Heart left ventricle (tissue), 16 donors: ENCODE data around the gene HHAT. TPM values are rescaled to one million over a fixed set of nuclear protein-coding genes. Genes with fewer than 3 reads are reported as not detected.

Source experiments
- ATAC-seq, 4 donors: fragments of 200-7000 bp; cut with Tn5 transposase; one replicate each; pipeline ENCODE4 v1.9.1; 2020 to 2022; ENCODE audit warnings: moderate library complexity in 4 of 4, mild to moderate bottlenecking in 3 of 4, moderate number of reproducible peaks in 1 of 4
- DNase-seq, 5 donors: peaks; one replicate each; pipeline ENCODE4 v3.0.0-alpha.2; 2020
- H3K27ac ChIP-seq, 12 donors: fragments of 200-600 bp; sonication (generic) in 4 of 12; one replicate each; pipeline versions ENCODE4 v1.5.0 to v1.8.0; 2016 to 2022; ENCODE audit warnings: mild to moderate bottlenecking in 2 of 12
- H3K27me3 ChIP-seq, 9 donors: fragments of 200-600 bp; sonication (generic) in 2 of 9; one replicate each; pipeline versions ENCODE4 v1.5.1 to v1.8.0; 2016 to 2022; ENCODE audit warnings: mild to moderate bottlenecking in 3 of 9
- H3K36me3 ChIP-seq, 9 donors: fragments of 200-600 bp; sonication (generic) in 2 of 9; one replicate each; pipeline versions ENCODE4 v1.5.0 to v1.8.0; 2018 to 2022; ENCODE audit warnings: mild to moderate bottlenecking in 2 of 9
- H3K4me1 ChIP-seq, 12 donors: fragments of 200-600 bp; sonication (generic) in 4 of 12; one replicate each; pipeline versions ENCODE4 v1.5.0 to v1.8.0; 2016 to 2022; ENCODE audit warnings: mild to moderate bottlenecking in 3 of 12
- H3K4me3 ChIP-seq, 12 donors: fragments of 200-600 bp; sonication (generic) in 4 of 12; one replicate each; pipeline versions ENCODE4 v1.5.0 to v1.8.0; 2017 to 2022; ENCODE audit warnings: mild to moderate bottlenecking in 9 of 12, moderate library complexity in 4 of 12
- H3K9me3 ChIP-seq, 12 donors: fragments of 200-600 bp; sonication (generic) in 4 of 12; one replicate each; pipeline versions ENCODE4 v1.5.0 to v1.8.0; 2016 to 2022; ENCODE audit warnings: mild to moderate bottlenecking in 1 of 12
- CTCF ChIP-seq, 12 donors: fragments of 200-600 bp; sonication (generic) in 4 of 12; IDR thresholded peaks; one replicate each; pipeline versions ENCODE4 v1.5.0 to v1.8.0; 2018 to 2022; ENCODE audit warnings: antibody characterized with exemption in 12 of 12, mild to moderate bottlenecking in 5 of 12
- POLR2A ChIP-seq, 2 donors: fragments of 450-650 bp; IDR thresholded peaks; one replicate each; pipeline ENCODE4 v1.6.1; 2017; ENCODE audit warnings: antibody characterized with exemption in 2 of 2, mild to moderate bottlenecking in 2 of 2, moderate library complexity in 2 of 2
- WGBS, 4 donors: extraction: QIAGEN DNeasy Blood & Tissue Kit in 2 of 4; methylation state at CpG; one replicate each; pipeline versions ENCODE4 v1.1.5 to v1.1.7; 2013 to 2018; 5-methylcytosine and 5-hydroxymethylcytosine counted together
- intact Hi-C, 10 donors: fragments of 100-400 bp; cut with DNase I; formaldehyde crosslinking; loops; one replicate each; pipeline versions ENCODE4 v1.11.1 to v1.14.2; 2022
- polyA plus RNA-seq, 2 donors: library from polyadenylated mRNA; stranded (reverse); fragments of 200-250 nt; gene quantifications; one replicate each; pipeline ENCODE4 v1.2.3, GENCODE V29; 2013
- total RNA-seq, 9 donors: library from RNA; depleted of rRNA in 2 of 9; stranded (reverse); fragments of >200 nt in 2 of 9; fragmentation: NEBNext Ultra II Directional in 3 of 9; extraction: Animal tissue kit (Norgen Biotek cat#: 25700) in 3 of 9; gene quantifications; one replicate each; pipeline versions ENCODE4 v1.1.0 to v1.2.4, GENCODE V29; 2016 to 2023
- donor health status: ischemic (EF 13 %, LVEDD 7.1; RV severe dilation, severe dysfunction).
- donor health status: healthy with polysubstance abuse.
- donor health status: DM: no; HTN: yes; CAD: no.
- donor health status: DM: no; HTN: no; CAD: no.
- donor health status: ischemic (EF 25% LVEDD 6.9; RV normal size, moderate dysfunction).
- donor health status: ischemic (EF 25% LVEDD 5.7; RV mildly dilated, moderate dysfunction).
- donor health status: healthy.
- donor health status: DM: yes; HTN: yes; CAD: no.
- donor health status: ischemic (EF 35%, LVEDD 5.7; RV mildly dilated, moderate dysfunction).
- donor health status: nonischemic (EF 11% LVEDD 7.7; RV severe dilation, severe dysfunction).
- donor health status: DM: yes; HTN: yes; CAD: no.
- donor health status: PGD.
- donor health status: ischemic (EF 29% LVEDD 5.4; RV normal size, mild dysfunction).
- donor health status: nonischemic (EF 23%, LVEDD 6.1; RV moderate dilation, normal function).

Gene HHAT
- total and polyA plus RNA-seq, 11 donors: 0.98 to 4.7 (median 2.8) TPM

- intact Hi-C loops: no loop called here
- TF ChIP-seq CTCF (IDR thresholded peaks at IDR 0.05) (no peak), POLR2A (IDR thresholded peaks at IDR 0.05) (no peak)
- ATAC-seq: no peak
- peaks cover 0 to 9% (median 0%) of the 10 kb centered on the region in 12 donors for H3K9me3 ChIP-seq
- no peak overlapping the region for H3K27ac ChIP-seq
- H3K4me1 ChIP-seq: no peaks in the 10 kb centered on the region
- no peaks in the 10 kb centered on the region for H3K27me3 ChIP-seq
- DNase-seq: no peak
- WGBS, 4 donors: 40 to 46% (median 43%) methylated on average over 2 of the region's 2 CpGs
- no peak overlapping the region for H3K4me3 ChIP-seq
- H3K36me3 ChIP-seq: no peaks in the 10 kb centered on the region
Measured at GRCh38 chr1:210605099-210605498, 276.4 kb downstream of the HHAT start.

GRCh38 chr1:210607361-210607760 lies 278.7 kb downstream of the HHAT start:
- DNase-seq (no peak), ATAC-seq (no peak)
- Histone ChIP-seq H3K9me3 (peaks cover 0 to 21% (median 0%) of the 10 kb centered on the region in 12 donors), H3K4me1 (no peaks in the 10 kb centered on the region), H3K27ac (no peak overlapping the region), H3K36me3 (no peaks in the 10 kb centered on the region), H3K27me3 (no peaks in the 10 kb centered on the region), H3K4me3 (no peak overlapping the region)
- intact Hi-C loops: no loop called here
- WGBS, 4 donors: 63 to 78% (median 70%) methylated on average over 3 of the region's 3 CpGs
- no peak for TF ChIP-seq POLR2A (IDR thresholded peaks at IDR 0.05)
- TF ChIP-seq CTCF (IDR thresholded peaks at IDR 0.05): no peak

- 71 to 76% (median 75%) methylated on average over 5 of the region's 5 CpGs for WGBS, 4 donors
- no peaks in the 10 kb centered on the region for H3K27me3 ChIP-seq
- intact Hi-C loops: no loop called here
Measured at GRCh38 chr1:210608767-210609166, 280.1 kb downstream of the HHAT start.

GRCh38 chr1:210616356-210616755 lies 287.7 kb downstream of the HHAT start:
- no peak overlapping the region for H3K27ac ChIP-seq
- no peaks in the 10 kb centered on the region for H3K4me1 ChIP-seq
- no peaks in the 10 kb centered on the region for H3K36me3 ChIP-seq
- H3K4me3 ChIP-seq: no peak overlapping the region
- ATAC-seq: no peak
- TF ChIP-seq CTCF (IDR thresholded peaks at IDR 0.05) (no peak), POLR2A (IDR thresholded peaks at IDR 0.05) (no peak)
- WGBS, 4 donors: 95 to 96% (median 95%) methylated on average over 4 of the region's 4 CpGs
- intact Hi-C loops: no loop called here
- no peak for DNase-seq
- no peaks in the 10 kb centered on the region for H3K27me3 ChIP-seq
- H3K9me3 ChIP-seq: peaks cover 0 to 1% (median 0%) of the 10 kb centered on the region in 12 donors

More at GRCh38 chr1:210608767-210609166, 280.1 kb downstream of the HHAT start:
- TF ChIP-seq POLR2A (IDR thresholded peaks at IDR 0.05) (no peak), CTCF (IDR thresholded peaks at IDR 0.05) (no peak)
- ATAC-seq: no peak
- H3K4me1 ChIP-seq: no peaks in the 10 kb centered on the region
- H3K9me3 ChIP-seq: peaks cover 0 to 21% (median 0%) of the 10 kb centered on the region in 12 donors
- no peak overlapping the region for H3K4me3 ChIP-seq
- no peak overlapping the region for H3K27ac ChIP-seq
- no peaks in the 10 kb centered on the region for H3K36me3 ChIP-seq
- no peak for DNase-seq
